Nephron progenitor cell (in vitro differentiated cells): ENCODE measurements around the gene DDX54.

Experiments used
- DNase-seq: peaks from one replicate; pipeline ENCODE4 v3.0.0; 2021
- H3K27ac Mint-ChIP-seq: 2 replicates; pipeline ENCODE4 v1.8.0; 2021; ENCODE audit warnings: mild to moderate bottlenecking, moderate library complexity, mixed read lengths
- H3K27me3 Mint-ChIP-seq: 2 replicates; pipeline ENCODE4 v1.8.0; 2021; ENCODE audit warnings: mild to moderate bottlenecking, low read depth, mixed read lengths; ENCODE audit not compliant: poor library complexity
- H3K36me3 Mint-ChIP-seq: 2 replicates; pipeline ENCODE4 v1.8.0; 2021; ENCODE audit warnings: low read depth, mixed read lengths
- H3K4me1 Mint-ChIP-seq: 2 replicates; pipeline ENCODE4 v1.8.0; 2021; ENCODE audit warnings: mixed read lengths
- H3K4me3 Mint-ChIP-seq: 2 replicates; pipeline ENCODE4 v1.8.0; 2021; ENCODE audit warnings: mild to moderate bottlenecking, moderate library complexity, mixed read lengths
- H3K9me3 Mint-ChIP-seq: 2 replicates; pipeline ENCODE4 v1.8.0; 2021; ENCODE audit warnings: mild to moderate bottlenecking, moderate library complexity, mixed read lengths
- TF ChIP-seq, protein P1 (sequence below): fragments of 200-600 bp; sonication (generic); IDR thresholded peaks from 2 replicates; pipeline ENCODE4 v1.5.0; 2021; ENCODE audit warnings: antibody characterized with exemption

The DDX54 gene

DNA sequence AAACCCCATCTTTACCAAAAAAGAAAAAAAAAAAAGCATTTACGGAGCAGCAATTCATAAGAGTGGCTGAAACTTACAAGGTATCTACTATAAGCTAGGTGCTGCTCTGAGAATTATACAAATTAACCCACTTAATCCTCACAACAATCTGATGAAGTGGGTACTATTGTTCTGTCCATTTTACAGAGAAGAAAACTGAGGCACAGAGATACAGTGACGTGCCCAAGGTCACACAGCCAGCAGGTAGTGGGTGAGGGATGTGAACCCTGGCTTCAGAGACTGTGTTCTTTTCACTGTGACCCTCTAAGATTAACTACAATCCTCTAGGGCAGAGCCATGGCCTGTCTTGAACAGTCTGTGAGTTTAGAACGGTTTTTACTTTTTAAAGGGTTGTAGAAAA lies 3.3 kb downstream of the DDX54 start:
- Mint-ChIP-seq H3K4me1 (peaks cover 20% of the 10 kb centered on the region), H3K36me3 (peaks cover 57% of the 10 kb centered on the region), H3K4me3 (no peak overlapping the region), H3K27ac (no peak overlapping the region), H3K27me3 (no peaks in the 10 kb centered on the region), H3K9me3 (peaks cover 7% of the 10 kb centered on the region)
- no peak for DNase-seq
- TF ChIP-seq, protein P1, sequence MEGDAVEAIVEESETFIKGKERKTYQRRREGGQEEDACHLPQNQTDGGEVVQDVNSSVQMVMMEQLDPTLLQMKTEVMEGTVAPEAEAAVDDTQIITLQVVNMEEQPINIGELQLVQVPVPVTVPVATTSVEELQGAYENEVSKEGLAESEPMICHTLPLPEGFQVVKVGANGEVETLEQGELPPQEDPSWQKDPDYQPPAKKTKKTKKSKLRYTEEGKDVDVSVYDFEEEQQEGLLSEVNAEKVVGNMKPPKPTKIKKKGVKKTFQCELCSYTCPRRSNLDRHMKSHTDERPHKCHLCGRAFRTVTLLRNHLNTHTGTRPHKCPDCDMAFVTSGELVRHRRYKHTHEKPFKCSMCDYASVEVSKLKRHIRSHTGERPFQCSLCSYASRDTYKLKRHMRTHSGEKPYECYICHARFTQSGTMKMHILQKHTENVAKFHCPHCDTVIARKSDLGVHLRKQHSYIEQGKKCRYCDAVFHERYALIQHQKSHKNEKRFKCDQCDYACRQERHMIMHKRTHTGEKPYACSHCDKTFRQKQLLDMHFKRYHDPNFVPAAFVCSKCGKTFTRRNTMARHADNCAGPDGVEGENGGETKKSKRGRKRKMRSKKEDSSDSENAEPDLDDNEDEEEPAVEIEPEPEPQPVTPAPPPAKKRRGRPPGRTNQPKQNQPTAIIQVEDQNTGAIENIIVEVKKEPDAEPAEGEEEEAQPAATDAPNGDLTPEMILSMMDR: no peak

DNA sequence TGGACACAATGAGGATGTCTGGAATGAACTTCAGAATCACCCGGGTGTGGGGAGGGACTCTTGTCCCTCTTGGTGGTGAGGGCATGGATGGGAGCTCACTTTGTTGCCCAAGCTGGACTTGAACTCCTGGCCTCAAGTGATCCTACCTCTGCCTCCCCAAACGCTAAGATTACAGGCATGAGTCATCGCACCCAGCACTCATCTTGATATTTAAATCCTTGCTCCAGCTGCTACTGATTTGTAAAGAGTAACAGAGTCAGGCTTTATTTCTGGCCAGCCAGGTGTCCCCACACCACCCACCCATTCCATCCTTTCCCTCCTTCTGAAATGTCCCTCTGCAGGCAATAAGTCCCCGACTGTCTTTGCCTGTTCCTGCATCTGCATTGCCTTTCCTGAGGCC lies 4.9 kb downstream of the DDX54 start:
- Mint-ChIP-seq H3K9me3 (peaks cover 11% of the 10 kb centered on the region), H3K27ac (no peak overlapping the region), H3K27me3 (no peaks in the 10 kb centered on the region), H3K36me3 (peaks cover 62% of the 10 kb centered on the region), H3K4me3 (no peak overlapping the region), H3K4me1 (peaks cover 9% of the 10 kb centered on the region)
- TF ChIP-seq, protein P1: no peak
- DNase-seq: no peak

DNA sequence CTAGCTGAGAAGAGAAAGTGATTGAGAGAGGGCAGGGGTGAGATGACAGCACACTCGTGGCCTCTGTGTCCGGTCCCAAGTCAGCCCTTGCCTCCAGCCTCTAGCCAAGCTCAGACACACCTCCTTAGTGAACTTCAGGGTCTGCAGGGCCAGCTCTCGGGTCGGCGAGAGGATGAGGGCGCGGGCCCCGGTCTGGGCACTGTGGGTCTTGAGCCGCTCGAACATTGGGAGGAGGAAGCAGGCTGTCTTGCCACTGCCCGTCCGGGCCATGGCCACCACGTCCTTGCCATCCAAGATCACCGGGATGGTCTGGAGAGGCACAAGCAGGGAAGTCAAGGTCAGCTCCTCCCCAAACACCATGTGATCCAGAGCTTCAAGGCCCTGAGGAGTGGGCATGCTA lies 6.3 kb downstream of the DDX54 start:
- Mint-ChIP-seq H3K9me3 (peaks cover 11% of the 10 kb centered on the region), H3K4me3 (no peak overlapping the region), H3K27ac (no peak overlapping the region), H3K27me3 (no peaks in the 10 kb centered on the region), H3K4me1 (peaks cover 12% of the 10 kb centered on the region), H3K36me3 (peaks cover 70% of the 10 kb centered on the region)
- DNase-seq: no peak
- TF ChIP-seq, protein P1: no peak

- H3K27ac Mint-ChIP-seq: peak overlapping the region; percentile 90
- H3K4me1 Mint-ChIP-seq: peaks cover 22% of the 10 kb centered on the region
- H3K36me3 Mint-ChIP-seq: peaks cover 88% of the 10 kb centered on the region
- TF ChIP-seq, protein P1: peak; percentile 99
- H3K9me3 Mint-ChIP-seq: peaks cover 11% of the 10 kb centered on the region
- H3K27me3 Mint-ChIP-seq: no peaks in the 10 kb centered on the region
- H3K4me3 Mint-ChIP-seq: no peak overlapping the region
- peak; percentile 90 for DNase-seq
Observed at GRCh38 chr12:113174461-113175384, 10.6 kb downstream of the DDX54 start.

GRCh38 chr12:113173081-113173698 lies 12.1 kb downstream of the DDX54 start:
- peaks cover 22% of the 10 kb centered on the region for H3K4me1 Mint-ChIP-seq
- no peaks in the 10 kb centered on the region for H3K27me3 Mint-ChIP-seq
- no peak overlapping the region for H3K4me3 Mint-ChIP-seq
- peaks cover 78% of the 10 kb centered on the region for H3K36me3 Mint-ChIP-seq
- TF ChIP-seq, protein P1: no peak
- no peak overlapping the region for H3K27ac Mint-ChIP-seq
- H3K9me3 Mint-ChIP-seq: peaks cover 11% of the 10 kb centered on the region
- DNase-seq: no peak
